NCI-H1417 (cell line): ENCODE data around the gene RACK1.

Experiments used
- DNase-seq, 3 experiments: peaks; one replicate each; lab custom pipeline; 2025; lab: John Stamatoyannopoulos, UW

The RACK1 gene

GRCh38 chr5:181194489-181195248 is 49.0 kb downstream of the RACK1 start:
- DNase-seq = no peak

GRCh38 chr5:181193656-181194055 is 50.0 kb downstream of the RACK1 start:
- no peak for DNase-seq

DNA sequence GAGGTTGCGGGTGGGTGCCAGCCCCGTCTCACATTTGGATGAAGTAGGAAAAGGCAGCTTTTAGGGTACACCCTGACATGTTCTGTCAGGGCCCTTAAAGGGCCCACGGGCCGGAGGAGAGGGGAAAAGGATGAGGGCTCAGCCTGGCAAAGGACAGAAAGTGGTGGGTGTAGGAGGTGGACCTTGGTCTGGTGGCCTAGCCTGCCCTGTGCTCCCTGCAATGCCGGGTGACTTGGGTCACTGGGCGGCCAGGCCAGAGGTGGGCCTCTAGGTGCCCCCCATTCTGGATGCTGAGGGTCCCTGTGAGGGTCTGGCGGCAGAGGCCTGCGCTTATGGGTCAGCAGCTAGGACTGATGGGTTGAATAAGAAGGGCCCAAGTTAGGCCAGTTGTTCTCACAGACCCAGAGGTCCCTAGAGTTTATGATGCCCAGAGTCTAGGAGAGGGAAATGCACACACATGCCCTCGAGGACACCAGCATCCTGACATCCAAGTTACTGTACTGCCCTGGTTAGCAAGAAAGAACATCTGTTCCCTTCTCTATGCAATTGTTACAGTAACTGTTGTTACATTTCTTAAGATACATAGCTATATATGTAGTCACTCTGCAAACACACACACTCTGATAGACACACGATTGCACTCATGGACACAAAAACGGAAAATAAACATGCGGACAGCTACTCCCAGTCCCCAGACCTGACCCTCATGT is 51.2 kb downstream of the RACK1 start:
- no peak for DNase-seq

DNA sequence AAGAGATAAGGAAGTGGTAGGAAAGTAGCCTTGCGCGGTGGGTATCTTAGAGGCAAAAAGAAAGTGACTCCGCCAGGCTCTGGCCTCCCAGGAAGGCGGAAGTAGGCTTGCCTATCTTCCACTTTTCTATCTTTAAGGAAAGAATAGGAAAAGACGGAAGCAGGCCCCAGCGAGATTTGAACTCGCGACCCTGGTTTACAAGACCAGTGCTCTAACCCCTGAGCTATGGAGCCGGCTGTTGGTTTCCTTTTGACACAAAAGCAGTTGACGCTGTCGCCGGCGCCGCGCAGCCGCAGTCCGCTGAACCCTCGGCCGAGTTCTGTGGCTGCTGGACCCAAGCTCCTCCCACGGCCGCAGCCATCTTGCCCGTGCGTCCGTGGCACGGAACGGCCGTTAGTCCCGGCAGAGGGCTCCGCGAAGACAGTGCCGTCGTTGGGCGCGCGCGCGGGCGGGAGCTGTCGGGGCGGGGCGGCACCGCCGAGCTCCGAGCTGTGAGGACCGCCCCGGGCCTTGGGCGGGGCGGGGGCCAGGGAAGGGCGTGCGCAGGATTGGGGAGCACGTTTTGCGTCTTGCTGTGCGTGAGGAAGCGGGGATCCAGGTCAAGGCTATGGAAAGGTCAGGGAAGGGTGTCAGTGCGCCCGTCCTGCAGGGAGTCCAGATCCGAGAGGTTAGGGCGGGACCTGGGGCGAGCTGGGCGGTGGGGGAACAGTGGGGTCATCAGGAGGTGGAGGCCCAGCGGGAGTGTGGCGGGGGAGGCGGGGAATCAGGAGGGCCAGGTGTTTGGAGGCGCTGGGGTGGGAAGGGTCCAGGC is 52.0 kb downstream of the RACK1 start:
- no peak for DNase-seq

DNA sequence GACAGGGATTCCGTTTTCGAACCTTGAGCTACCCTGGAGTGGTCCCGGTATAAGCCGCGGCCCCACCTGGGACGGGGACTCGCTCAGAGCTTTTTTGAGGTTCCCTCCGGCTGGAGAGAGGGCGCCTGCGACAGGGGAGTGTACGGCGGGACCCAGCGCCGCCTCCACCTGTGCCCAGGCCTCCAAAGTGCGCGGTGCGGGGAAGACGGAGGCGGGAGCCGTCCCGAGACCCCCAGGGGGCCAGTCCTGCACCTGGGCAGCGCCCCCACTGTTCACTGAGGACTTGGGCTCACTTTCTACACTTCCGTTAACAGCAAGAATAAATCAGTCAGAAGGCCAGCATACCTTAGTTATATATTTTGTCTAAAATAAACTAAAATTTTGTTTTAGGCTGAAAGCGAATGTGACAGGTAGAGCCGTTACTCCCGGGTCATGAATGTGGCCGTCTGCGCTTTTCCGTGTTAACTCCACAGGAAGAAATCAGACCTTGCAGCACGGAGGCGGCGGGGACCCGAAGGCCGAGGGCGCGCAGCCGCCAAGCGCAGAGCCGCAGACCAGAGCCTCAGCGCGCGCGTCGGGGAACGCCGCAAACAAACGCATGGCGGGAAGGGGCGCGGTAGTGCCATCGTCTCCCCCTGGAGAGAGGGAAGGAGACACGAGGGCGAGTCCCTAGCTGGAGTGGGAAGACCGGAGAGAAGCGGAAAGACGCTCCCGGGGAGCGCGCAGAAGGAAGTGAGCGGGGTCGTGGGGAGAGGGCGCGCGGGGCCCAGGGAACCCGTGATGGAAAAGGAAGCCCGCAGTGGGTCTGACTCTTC is 52.8 kb downstream of the RACK1 start:
- no peak for DNase-seq

DNA sequence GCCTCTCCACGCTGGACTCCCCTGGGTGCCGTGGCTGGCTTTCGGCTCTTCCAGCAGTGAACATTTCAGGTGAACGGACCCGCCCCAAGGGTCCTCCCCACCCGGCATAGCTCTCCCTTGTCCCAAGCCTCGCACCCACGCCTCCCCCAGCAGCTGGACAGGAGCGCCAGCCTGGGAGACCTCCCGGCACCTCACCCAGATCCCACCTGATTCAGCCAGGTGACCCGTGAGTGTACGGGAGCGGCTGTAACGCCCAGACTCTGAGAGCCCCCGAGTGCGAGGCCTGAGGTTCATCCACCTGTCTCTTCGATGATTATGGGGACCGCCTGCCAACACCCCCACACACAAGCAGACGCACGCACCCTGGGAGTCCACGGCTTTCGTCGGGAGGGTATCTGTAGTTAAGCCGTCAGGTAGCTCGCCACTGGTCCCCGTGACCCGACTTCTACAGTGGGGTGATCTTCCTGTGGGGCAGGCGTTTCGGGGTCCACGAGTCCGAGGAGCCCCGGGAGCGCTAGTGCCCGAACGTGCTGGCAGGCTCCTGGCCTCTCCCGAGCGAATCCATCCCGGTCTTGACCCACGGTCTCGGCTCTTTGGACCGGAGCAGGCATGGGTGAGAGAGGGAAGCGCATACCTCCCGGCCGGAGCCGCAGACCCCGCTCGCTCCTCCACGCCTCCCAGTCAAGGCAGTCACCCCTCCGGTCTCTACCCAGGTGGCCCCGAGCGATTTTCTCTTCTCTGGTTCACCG is 53.6 kb downstream of the RACK1 start:
- no peak for DNase-seq

- DNase-seq = no peak
These were observed 54.2 kb downstream of the RACK1 start for GRCh38 chr5:181189363-181189961.

DNA sequence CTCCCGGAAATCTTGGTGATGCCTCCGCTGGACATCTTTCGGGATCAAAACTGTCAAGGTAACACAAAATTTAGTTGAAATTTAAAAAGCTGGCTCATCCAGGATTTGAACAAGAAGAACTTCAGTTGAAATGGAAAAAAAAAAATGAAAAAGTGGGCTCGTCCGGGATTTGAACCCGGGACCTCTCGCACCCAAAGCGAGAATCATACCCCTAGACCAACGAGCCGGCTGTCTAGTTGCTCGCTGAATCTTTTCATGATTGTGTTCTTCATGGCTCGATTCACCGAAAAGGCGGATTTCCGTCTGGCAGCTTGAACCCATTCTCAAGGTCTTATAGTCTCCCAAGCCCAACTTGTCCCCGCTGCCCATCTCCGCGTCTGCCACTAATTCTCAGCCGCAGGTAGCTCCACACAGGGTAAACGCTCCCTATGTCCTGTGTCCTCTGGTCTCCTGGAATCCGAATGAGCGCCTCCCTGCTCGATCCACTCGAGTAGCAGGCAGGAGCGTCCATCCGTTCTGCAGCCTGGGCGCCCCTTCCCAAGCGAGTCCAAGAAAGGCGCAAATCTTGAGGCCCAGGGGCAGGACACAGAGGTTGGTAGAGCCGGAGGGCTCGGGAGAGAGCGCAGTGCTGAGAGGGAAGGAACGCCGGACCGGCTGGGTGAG is 54.9 kb downstream of the RACK1 start:
- no peak for DNase-seq

DNA sequence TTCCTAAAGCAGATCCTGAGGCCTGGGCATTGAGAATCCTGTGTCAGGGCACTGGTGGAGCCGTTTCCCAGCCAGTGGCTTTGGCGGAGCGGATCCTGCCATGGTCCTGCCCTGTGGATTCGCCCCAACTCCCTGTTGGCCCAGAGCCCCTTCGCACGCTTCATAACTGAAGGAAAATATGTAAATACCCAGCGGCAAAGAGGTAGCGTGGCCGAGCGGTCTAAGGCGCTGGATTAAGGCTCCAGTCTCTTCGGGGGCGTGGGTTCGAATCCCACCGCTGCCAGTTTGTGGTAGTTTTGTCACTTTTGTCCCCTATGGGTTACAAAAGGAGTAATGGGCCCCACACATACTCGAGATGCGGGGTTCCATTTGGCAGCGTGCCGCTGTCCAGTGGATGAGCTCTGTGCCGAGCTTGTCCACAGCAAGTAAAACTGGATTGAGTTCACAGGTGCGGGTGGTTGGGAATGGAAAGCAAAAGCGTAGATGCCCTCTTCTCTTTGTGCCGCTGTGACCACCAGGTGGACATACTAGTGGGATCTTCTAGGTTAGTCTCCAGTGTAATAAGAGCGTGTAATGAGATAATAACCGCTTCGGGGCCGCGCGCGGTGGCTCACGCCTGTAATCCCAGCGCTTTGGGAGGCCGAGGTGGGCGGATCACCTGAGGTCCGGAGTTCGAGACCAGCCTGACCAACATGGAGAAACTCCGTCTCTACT is 56.0 kb downstream of the RACK1 start:
- DNase-seq = no peak

DNA sequence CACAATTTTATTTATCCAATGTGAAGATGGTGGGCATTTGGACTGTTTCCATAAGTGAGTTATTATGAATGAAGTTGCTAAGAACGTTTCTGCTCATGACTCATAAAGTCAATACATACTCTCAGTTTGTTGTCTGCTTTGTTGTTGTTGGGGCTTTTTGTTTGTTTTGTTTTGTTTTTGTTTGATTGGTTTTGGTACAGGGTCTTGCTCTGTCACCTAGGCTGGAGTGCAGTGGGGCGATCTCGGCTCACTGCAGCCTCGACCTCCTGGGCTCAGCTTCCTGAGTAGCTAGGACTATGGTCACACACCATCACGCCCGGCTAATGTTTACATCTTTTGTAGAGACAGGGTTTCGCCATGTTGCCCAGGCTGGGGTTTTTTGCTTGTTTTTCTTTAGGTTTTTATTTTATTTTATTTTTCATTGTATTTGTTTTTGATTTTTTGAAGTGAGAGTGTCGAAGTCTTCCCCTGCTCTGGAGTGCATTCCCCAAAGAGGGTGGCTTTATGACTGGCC is 56.7 kb downstream of the RACK1 start:
- DNase-seq = no peak
